ENCODE data around the gene EXD3.

The EXD3 gene

DNA sequence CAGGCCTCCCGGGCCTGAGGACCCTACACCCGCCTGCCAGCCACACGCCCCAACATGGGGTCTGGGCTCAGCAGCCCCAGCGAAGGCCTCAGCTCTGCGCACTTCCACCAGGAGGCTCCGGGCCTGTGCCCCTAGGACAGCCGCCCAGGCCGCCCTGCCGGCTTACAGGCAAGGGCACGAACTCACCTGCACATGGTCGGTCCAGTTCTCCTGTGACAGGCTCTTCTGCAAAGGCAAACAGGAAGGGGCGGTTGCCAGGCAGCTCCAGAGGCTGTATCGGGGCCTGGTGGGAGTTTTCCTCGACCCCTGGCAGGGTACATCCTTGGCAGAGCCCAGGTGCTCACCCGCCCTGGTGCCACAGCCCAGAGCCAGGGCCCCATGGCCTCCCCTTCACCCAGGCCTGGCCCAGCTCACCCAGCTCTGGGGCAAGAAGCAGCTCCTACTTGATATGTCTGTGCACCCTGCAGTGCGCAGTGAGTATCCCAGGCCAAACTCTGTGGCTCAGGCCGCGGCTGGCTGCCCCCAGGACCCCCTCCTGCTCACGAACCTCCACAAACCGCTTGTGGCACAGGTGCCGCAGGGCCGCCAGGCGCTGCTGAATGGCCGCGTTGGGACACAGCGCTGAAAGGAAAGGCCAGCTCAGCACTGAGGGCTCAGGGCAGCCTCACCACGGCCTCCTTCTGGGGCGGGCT lies 68.7 kb downstream of the EXD3 start:
- H3K4me3 ChIP-seq (IDR thresholded peaks at IDR 0.05; ENCODE audit: insufficient read depth, low read depth, low read length), result no peak overlapping the region
- H4K20me1 ChIP-seq (ENCODE audit: insufficient read depth), result no peaks in the 10 kb centered on the region
- H3K4me1 ChIP-seq (ENCODE audit: low read depth, poor library complexity, severe bottlenecking), result no peaks in the 10 kb centered on the region
- H3K36me3 ChIP-seq (ENCODE audit: insufficient read depth), result no peaks in the 10 kb centered on the region
- H3K9ac ChIP-seq, result no peak overlapping the region
- no peak overlapping the region for H3K4me2 ChIP-seq
- H2AFZ ChIP-seq (ENCODE audit: low read depth), result no peak overlapping the region
- no peaks in the 10 kb centered on the region for H3K79me2 ChIP-seq (ENCODE audit: insufficient read depth, low read depth)
- TF ChIP-seq CTCF (conservative IDR thresholded peaks at IDR 0.05; ENCODE audit: low read depth, low read length), result no peak
- no peak overlapping the region for H3K27ac ChIP-seq
- H3K27me3 ChIP-seq (ENCODE audit: insufficient read depth, low read depth), result peaks cover 34% of the 10 kb centered on the region; the same call in 1 of the 2 replicates

- H3K4me1 ChIP-seq (ENCODE audit: low read depth, poor library complexity, severe bottlenecking), result no peaks in the 10 kb centered on the region
- no peaks in the 10 kb centered on the region for H4K20me1 ChIP-seq (ENCODE audit: insufficient read depth)
- no peak overlapping the region for H3K27ac ChIP-seq
- peaks cover 34% of the 10 kb centered on the region; the same call in 1 of the 2 replicates for H3K27me3 ChIP-seq (ENCODE audit: insufficient read depth, low read depth)
- TF ChIP-seq CTCF (conservative IDR thresholded peaks at IDR 0.05; ENCODE audit: low read depth, low read length), result no peak
- no peak overlapping the region for H3K9ac ChIP-seq
- H3K36me3 ChIP-seq (ENCODE audit: insufficient read depth), result no peaks in the 10 kb centered on the region
- H3K4me2 ChIP-seq, result no peak overlapping the region
- H2AFZ ChIP-seq (ENCODE audit: low read depth), result no peak overlapping the region
- H3K79me2 ChIP-seq (ENCODE audit: insufficient read depth, low read depth), result no peaks in the 10 kb centered on the region
- H3K4me3 ChIP-seq (IDR thresholded peaks at IDR 0.05; ENCODE audit: insufficient read depth, low read depth, low read length), result no peak overlapping the region
Measured at GRCh38 chr9:137353223-137354152, 69.5 kb downstream of the EXD3 start.

- Histone ChIP-seq H3K36me3 (ENCODE audit: insufficient read depth) (no peaks in the 10 kb centered on the region), H3K27me3 (ENCODE audit: insufficient read depth, low read depth) (peaks cover 34% of the 10 kb centered on the region; the same call in 1 of the 2 replicates), H3K27ac (no peak overlapping the region), H3K4me3 (IDR thresholded peaks at IDR 0.05; ENCODE audit: insufficient read depth, low read depth, low read length) (no peak overlapping the region), H4K20me1 (ENCODE audit: insufficient read depth) (no peaks in the 10 kb centered on the region), H3K4me2 (no peak overlapping the region), H3K9ac (no peak overlapping the region), H3K79me2 (ENCODE audit: insufficient read depth, low read depth) (no peaks in the 10 kb centered on the region), H2AFZ (ENCODE audit: low read depth) (no peak overlapping the region), H3K4me1 (ENCODE audit: low read depth, poor library complexity, severe bottlenecking) (no peaks in the 10 kb centered on the region)
- TF ChIP-seq CTCF (conservative IDR thresholded peaks at IDR 0.05; ENCODE audit: low read depth, low read length), result no peak
Measured at GRCh38 chr9:137352511-137353222, 70.3 kb downstream of the EXD3 start.

DNA sequence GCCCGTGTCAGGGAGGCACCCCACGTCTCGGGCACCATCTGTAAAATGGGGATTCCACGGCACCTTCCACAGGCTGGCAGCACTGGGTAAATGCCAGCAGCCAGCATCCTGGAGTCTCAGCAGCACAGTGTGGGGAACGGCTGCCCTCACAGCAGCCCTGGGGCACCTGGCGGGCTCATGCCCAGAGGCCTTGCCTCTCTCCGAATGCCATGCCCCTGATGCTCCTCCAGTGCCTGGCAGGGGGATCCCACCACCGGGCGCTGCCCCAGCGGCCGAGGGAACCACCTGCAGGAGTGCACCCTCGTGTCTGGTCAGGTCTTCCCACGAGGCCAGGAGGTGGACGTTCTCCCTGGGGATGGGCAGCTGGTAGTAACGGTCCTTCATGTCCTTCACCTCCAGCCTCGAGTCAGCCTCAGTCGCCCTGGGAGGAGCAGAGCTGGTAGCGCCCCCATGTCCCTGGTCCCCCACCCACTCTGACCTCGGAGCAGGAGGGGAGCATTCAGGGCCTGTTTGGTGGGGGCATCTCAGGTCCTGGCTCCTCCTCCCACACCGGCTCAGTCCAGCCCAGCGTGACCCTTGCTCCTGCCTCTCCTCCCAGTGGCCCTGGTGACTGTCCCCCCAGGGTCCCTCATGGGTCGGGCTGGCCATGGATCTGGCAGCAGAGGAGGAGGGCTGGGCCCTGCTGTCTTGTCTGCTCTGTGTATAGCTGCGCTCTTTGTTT lies 71.0 kb downstream of the EXD3 start:
- H4K20me1 ChIP-seq (ENCODE audit: insufficient read depth), result no peaks in the 10 kb centered on the region
- H3K36me3 ChIP-seq (ENCODE audit: insufficient read depth), result no peaks in the 10 kb centered on the region
- TF ChIP-seq CTCF (conservative IDR thresholded peaks at IDR 0.05; ENCODE audit: low read depth, low read length), result no peak
- H3K9ac ChIP-seq, result no peak overlapping the region
- peaks cover 30% of the 10 kb centered on the region; the same call in 1 of the 2 replicates for H3K27me3 ChIP-seq (ENCODE audit: insufficient read depth, low read depth)
- H3K4me3 ChIP-seq (IDR thresholded peaks at IDR 0.05; ENCODE audit: insufficient read depth, low read depth, low read length), result no peak overlapping the region
- no peak overlapping the region for H3K27ac ChIP-seq
- no peaks in the 10 kb centered on the region for H3K79me2 ChIP-seq (ENCODE audit: insufficient read depth, low read depth)
- H2AFZ ChIP-seq (ENCODE audit: low read depth), result no peak overlapping the region
- H3K4me2 ChIP-seq, result no peak overlapping the region
- no peaks in the 10 kb centered on the region for H3K4me1 ChIP-seq (ENCODE audit: low read depth, poor library complexity, severe bottlenecking)
